NAMALWA (cell line): ENCODE measurements around the gene SUOX.
"Not testable (repeated sequence)": the region's sequence is repeated elsewhere in the genome, so short reads cannot be mapped to it uniquely, and the experiment has no call there.

Experiments
- DNase-seq: peaks from one replicate; pipeline ENCODE4 v3.0.0-alpha.2; 2015; ENCODE audit warnings: low spot score

Gene SUOX

DNA sequence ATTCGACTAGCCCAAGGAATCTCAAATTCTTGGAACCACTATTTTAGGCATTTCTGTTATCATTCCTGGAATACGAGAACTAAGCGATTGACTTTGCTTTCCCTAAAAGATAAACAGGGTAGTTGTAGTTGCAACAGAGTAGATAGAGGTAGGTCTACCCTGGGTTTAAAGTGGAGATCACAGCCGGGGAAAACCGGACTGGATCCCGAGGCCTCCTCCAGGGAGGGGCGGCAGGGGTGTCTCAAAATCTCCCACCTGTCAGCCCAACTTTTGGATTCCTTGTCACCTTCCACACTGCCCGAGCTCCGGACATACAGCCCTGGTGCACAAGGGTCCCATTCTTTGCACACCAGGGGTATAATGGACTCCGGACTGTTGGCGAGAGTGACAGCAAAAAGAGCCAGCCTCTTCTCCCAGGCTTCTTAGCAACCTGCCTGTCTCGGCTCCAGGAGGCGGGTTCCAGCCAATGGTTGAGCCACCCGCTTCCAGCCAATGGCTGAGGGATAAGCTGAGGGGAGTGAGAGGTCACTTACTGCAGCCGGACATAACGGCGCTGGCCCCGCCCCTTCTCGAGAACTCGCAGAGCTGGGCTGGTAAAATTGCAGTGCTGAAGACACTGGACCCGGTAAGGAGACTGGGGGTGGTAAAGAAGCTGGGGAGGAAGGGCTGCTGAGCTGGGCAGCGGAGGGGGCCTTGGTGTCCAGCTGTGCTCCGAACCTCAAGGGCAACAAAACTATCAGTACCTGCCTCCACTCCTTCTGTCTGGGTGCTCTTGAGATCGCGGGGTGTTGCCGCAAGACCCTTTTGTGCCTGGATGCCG lies at the start of gene SUOX:
SUOX (plus strand) TSS at position 562 of the 820 bp plus-strand sequence. CDS start 4,946 bp downstream, outside the sequence.
- no peak for DNase-seq

DNA sequence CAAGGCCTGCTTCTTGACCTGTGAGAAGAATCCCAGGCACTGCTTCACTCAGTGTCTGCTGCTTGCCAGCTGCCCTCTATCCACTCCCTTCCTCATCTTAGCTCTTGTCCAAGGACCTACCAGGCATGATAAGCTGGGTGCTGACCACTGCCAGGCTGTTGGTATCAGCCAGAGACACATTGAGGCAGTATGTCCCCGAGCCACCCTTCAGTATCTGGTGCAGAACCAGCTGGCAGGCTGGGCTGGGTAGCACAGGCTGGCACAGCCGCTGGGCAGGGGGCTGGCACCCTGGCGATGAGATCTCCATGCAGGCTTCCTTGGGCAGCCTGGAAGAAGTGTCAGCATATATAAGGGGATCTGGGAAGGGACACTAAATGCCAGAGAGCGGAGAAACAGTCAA lies 41.7 kb upstream of the SUOX start:
- DNase-seq, result no peak

DNA sequence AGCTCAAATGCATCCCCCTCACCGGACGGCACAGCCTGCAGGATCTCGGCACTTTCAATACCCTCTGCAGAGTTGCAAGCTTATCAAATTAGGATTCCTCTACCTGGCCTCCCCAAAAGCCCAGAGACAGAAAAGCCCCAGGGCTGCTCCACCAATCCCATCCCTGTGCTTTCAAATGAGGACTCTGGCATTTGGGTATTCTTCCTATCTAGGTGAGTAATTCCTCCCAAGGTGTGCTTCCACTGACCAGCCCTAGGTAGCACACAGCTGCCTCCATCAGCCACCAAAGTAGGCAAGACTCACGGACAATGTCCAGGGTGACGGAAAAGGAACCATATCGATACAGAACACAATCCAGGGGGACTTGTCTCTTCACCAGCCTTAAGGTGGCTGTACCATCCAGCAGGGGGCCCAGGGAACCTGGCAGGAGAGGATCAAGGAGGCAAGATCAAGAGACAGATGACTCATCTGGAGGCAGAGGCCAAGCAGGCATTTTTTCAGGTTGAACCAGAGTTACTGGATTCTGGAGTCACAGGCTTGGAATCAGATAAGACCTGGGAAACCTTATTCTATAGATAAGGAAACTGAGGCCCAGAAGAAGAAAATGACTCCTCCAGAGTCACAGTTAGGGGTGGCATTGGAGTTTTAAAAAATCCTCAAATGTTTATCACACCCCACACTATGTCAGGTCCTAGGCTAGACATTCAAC lies 41.1 kb upstream of the SUOX start:
- peak; percentile 56 for DNase-seq

DNA sequence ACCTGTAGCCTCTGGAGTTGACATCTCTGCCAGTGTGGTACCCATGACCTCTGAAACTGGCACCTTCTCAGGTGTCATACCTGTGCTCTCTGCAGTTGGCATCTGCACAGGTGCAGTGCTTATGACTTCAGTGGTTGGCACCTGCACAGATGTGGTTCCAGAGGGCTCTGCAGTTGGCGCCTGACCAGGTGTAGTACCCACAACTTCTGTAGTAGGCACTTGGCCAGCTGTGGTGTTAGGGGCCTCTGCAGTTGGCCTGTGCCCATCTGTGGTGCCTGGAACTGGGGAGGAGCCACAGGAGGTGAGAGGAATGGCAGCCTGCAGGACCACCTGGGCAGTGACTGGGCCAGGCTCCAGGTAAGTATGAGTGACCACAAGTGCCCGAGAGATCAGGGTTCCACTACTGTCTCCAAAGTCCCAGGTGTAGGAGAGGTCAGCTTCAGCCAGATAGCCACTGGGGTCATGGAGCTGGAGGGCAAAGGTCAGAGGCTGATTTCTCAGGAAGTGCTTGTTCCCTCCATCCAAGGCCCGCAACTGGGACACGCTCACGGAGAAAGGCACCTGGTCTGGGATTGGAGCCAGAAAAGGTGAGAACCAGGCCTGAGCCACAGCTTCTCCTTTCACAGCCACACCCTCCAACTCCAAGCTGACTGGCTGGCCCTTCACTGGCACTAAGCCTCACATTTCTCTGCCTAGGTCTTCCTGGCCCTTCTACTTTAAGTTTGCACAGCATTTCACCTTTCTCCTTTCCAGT lies 39.8 kb upstream of the SUOX start:
- DNase-seq, result no peak

DNA sequence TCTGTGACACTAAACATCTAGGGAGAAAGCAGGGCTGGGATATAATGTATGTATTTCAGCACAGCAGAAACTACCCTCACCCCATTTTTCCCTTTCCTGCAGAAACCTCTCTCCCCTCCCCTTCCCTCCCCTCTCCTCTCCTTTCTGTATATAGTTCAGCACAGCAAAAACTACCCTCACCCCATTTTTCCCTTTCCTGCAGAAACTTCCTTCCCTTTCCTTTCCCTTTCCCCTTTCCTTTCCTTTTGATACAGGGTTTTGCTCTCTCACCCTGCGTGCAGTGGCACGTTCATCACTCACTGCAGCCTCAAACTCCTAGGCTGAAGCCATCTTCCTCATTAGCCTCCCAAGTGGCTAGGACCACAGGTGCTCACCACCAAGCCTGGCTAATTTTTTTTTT lies 33.3 kb upstream of the SUOX start:
- DNase-seq, result no peak

DNA sequence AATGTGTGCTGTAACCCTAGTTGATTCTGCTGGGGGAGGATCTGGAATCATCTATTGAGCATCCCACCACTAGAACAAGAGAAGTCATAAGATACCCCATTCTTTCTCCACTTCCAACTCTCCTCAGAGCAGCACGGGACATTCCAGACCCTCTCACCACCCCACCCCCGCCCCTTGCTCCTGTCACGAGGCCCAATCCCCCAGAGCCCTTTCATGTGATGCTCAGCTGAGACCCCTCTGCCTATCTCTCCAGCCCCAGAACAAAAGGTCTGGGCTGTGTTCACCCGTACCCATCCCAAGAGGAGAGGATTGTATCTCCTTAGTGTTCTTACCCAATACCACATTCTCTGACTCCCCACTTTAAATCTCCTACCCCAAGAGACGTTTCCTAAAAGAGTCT lies 31.8 kb upstream of the SUOX start:
- no peak for DNase-seq

DNA sequence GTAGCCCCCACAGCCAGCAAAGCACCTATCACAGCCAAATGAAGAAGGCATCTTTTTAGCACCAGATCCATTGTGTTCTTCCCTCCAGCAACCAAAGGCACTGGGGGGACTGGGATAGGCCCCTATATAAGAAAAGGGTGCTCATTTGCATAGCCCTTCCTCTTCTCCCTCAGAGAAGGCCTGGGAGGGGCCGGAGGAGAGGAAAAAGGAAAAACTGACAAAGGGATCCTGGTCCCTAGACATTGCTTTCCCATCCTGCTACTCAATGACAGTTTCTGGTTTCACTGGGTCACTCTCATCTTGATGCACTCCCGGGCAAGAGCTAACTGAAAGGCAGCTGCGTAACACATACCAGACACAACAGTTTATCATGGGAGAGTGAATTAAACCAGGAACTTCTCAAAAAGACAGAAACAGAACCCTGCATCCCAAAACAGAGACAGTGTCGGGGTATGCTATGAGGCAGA lies 31.1 kb upstream of the SUOX start, which contains the start of gene PMEL:
PMEL (minus strand) TSS at position 102 of the 467 bp plus-strand sequence; CDS start at position 71, 31 bp downstream.
- DNase-seq, result peak; percentile 47

DNA sequence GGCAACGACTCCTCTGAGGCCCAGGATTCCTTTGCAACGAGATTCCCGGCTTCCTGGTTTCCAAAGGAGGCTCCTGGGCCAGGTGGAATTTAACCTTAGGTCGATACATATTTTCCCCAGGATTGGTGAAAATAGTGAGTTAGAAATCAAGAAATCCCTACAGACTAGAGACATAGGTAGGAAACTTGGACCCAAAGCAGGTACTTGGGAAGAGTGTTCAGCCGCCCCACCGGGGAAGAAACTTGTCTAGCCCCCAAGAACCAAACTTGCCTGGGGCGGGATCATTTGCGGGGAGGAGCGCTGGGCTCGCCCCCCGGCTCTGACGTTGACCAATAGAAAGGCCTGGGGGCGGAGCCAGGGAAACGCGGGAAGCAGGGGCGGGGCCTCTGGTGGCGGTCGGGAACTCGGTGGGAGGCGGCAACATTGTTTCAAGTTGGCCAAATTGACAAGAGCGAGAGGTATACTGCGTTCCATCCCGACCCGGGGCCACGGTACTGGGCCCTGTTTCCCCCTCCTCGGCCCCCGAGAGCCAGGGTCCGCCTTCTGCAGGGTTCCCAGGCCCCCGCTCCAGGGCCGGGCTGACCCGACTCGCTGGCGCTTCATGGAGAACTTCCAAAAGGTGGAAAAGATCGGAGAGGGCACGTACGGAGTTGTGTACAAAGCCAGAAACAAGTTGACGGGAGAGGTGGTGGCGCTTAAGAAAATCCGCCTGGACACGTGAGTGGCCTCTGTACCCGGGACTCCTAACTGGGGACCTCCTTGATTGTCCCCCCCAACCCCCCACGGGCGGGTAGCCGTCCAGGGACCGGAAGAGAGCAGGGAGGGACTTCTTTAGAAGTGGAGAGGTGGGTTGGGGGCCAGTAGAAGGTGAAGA lies 30.4 kb upstream of the SUOX start, which contains the start of gene CDK2:
CDK2 (plus strand) TSS at position 423 of the 874 bp plus-strand sequence; CDS start at position 602, 179 bp downstream.
- DNase-seq, result peak; percentile 92

DNA sequence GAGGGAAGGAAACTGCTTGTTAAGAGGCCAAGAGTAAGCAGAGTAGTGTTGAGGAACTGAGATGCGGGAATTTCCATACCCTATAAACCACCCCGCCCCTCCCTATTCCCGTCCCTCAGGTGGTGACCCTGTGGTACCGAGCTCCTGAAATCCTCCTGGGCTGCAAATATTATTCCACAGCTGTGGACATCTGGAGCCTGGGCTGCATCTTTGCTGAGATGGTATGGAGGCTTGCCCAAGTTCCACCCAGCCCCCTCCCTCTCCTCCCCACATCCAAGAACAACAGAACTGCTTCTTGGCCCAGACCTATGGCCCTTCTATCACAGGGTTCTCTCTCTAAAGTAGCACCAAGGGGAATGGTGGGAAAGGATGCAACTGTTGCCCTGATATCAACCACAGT lies 27.7 kb upstream of the SUOX start:
- no peak for DNase-seq

DNA sequence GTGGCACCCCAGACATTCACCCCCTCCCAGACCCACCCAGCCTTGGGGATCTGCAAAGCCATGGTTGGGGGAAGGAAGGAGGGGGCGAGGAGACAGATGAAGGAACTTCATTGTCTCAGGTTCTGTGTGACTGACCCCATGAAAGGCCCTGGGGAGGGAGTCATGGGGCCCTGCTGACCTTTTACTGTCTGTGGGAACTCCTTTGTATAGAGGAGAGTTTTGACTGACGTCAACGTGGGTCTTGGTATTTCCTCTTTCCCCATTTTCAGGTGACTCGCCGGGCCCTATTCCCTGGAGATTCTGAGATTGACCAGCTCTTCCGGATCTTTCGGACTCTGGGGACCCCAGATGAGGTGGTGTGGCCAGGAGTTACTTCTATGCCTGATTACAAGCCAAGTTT lies 26.3 kb upstream of the SUOX start:
- no peak for DNase-seq

DNA sequence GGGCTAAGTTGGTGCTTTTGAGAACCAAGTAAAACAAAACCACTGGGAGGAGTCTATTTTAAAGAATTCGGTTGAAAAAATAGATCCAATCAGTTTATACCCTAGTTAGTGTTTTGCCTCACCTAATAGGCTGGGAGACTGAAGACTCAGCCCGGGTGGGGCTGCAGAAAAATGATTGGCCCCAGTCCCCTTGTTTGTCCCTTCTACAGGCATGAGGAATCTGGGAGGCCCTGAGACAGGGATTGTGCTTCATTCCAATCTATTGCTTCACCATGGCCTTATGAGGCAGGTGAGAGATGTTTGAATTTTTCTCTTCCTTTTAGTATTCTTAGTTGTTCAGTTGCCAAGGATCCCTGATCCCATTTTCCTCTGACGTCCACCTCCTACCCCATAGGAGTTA lies 25.0 kb upstream of the SUOX start:
- no peak for DNase-seq

DNA sequence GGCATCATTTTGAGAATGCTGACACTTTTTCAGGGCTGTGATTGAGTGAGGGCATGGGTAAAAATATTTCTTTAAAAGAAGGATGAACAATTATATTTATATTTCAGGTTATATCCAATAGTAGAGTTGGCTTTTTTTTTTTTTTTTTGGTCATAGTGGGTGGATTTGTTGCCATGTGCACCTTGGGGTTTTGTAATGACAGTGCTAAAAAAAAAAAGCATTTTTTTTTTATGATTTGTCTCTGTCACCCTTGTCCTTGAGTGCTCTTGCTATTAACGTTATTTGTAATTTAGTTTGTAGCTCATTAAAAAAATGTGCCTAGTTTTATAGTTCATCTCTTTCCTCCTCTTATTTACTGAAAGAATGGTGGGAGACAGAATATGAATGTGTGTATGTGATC lies 24.6 kb upstream of the SUOX start:
- no peak for DNase-seq

DNA sequence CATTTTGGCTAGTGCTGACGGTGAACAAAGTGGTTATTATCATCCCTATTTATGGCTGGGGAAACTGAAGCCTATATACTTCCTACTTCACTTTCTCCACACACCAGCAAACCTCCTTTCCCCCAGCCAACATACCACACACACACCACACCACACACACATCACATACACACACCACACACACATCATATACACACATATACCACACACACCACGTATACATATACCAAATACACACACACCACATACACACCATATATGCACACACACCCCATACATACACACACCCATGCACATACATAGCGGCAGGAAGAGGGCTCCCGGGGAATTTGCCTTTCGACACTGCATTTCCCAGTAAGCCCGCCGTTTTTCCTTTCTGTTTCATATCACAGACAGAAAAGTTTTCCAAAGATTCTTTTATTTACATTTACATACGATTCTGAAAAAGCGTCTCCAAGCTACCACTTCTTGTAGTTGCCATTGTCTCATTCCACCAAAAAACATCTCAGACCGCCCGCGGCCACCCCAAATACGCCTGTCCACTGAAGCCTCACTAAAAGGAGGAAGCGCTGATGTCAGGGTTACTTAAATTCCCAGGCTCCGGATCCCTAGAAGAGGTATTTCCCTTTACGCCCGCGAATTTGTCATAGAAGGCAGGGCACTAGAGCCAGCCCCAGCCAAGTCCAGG lies 24.0 kb upstream of the SUOX start:
- DNase-seq, result no peak

DNA sequence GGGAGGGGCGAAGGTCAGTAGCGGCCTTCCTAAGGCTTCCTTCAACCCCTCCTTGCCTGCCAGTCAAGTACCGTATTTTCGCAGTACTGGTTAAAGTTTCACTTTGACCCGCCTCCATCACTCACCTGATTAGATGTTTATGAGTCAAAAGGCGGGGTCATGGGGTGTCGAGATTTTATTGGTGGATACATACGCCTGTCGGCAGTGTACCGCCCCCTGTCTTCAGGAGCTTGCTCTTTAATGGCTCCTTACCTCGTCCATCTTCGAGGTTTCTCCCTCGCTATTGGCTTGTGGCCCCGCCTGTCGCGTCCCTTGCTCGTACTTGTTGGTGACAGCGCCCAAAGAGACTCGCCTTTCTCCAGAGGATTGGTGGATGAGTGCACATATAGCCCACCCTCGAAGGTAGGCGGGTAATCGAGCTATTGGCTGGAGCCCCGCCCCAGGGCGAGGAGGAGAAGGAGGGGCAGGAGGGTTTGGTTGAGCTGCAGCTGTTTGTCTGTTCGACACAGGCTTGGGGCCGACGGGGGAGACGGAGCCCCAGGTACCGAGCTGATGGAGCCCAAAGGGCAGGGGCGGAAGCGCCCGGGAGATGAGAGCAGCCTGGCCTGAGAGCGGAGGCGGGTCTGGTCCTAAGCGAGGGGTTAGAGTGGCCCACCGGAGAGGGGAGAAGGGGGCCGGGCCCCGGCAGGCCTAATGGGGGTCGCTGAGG lies 23.3 kb upstream of the SUOX start, which contains the start of gene RAB5B:
RAB5B (plus strand) TSS at position 480 of the 709 bp plus-strand sequence. CDS start 12,883 bp downstream, outside the sequence.
- peak; percentile 100 for DNase-seq

DNA sequence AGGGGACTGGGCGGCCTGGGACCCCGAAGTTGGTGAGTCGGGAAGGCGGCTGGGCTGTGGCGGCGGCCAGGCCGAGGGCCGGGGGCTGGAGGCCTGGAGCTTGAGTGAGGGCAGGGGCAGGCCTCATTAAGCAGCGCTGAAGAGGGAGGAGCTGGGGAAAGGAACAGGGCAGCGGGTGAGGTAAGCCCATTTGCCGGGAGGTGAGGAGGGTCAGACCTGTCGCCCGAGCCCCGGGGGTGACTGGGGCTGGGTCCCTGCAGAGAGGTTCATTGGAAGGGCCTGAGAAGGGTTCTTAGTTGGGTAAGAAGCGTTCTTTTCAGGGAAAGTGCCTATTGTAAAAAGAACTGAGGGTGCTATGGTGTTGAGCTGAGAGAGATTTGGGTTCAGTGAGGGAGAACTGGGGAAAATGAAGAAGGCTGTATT lies 22.8 kb upstream of the SUOX start:
- peak; percentile 60 for DNase-seq

DNA sequence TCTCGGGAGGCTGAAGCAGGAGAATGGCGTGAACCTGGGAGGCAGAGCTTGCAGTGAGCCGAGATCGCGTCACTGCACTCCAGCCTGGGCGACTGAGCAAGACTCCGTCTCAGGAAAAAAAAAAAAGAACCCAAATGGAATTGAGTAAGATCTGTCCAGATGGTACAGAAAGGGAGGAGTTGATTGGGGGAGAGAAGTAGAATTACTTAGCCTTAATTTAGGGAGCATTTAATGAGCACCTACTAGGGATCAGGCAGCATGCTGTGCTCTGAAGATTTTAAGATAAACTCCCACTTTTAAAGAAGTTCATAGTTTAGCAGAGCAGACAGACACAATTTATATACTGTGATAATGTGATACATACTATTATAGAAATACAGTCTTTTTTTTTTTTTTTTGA lies 18.7 kb upstream of the SUOX start:
- DNase-seq, result no peak

DNA sequence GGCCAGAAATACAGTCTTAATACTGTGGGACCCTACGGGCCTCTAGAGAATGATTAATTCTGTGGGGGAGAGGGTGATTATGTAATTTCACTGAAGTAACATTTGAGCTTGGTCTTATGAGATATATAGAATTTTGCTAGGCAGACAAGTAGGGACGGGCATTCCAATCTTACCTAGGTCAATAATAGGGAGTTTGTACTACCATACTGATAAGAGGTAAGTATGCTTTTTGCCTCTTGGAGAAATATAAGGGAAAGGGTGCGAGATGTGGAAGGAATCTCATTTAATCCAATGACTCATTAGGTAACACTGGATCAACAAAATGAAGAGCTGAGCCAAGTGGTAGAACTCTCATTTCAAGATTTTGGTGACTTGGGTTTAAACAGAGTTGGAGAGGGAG lies 18.0 kb upstream of the SUOX start:
- no peak for DNase-seq

DNA sequence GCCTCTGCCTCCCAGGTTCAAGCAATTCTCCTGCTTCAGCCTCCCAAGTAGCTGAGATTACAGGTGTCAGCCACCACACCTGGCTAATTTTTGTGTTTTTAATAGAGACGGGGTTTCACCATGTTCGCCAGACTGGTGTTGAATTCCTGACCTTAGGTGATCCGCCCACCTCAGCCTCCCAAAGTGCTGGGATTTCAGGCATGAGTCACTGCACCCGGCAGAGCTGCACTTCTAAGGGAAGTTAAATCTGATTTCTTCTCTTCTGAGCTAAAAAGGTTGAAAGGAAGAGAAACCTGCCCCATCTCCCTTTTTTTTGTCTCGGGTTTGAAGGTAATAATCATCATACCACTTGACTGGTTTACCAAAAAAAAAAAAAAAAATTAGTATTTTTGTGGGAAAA lies 15.2 kb upstream of the SUOX start:
- DNase-seq, result not testable (repeated sequence)

DNA sequence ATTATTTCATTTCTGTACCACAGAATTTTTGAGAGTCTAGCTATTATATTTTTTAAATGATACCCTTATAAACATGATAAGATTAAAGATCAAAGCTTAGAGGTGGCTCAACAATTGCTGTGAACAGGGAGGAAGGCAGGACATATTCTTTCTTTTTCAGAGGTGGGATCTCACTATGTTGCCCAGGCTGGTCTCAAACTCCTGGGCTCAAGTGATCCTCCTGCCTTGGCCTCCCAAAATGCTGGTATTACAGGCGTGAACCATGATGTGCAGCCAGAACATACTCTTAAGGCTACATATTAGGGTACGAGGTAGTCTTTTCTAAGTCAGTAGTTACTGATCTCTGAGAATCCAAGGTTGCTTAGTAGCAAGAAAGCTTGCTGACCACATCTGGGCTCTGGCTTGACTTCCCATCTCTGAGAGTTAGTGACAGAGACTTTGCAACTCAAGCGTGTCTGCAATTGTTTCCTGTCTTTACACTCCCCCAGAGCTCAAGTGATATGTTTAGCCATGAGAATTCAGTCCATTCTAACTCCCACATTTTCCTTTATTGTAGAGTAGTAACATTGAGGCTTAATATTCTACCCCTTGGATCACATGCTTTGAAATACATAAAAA lies 14.6 kb upstream of the SUOX start:
- DNase-seq, result peak; percentile 52
